K562 (cell line): ENCODE results near the gene PKD1. TPM values are rescaled to one million over a fixed set of nuclear protein-coding genes. Genes with fewer than 3 reads are reported as not detected.

ENCODE experiments used
- ATF4 ChIP-seq: fragments of 450-650 bp; formaldehyde crosslinking; IDR thresholded peaks from 2 replicates; pipeline ENCODE4 v1.4.0; 2022; ENCODE audit warnings: mild to moderate bottlenecking, moderate library complexity
- CC2D1A ChIP-seq: fragments of 450-650 bp; IDR thresholded peaks from 2 replicates; pipeline ENCODE4 v1.6.1; 2017; ENCODE audit warnings: mild to moderate bottlenecking
- CXXC5 ChIP-seq: fragments of 250-450 bp; sonication (Bioruptor Pico); IDR thresholded peaks from 2 replicates; pipeline ENCODE4 v1.8.0; 2022; ENCODE audit warnings: inconsistent platforms, mild to moderate bottlenecking, moderate library complexity
- FOXK1 ChIP-seq: sonication (generic); formaldehyde crosslinking; IDR thresholded peaks from 2 replicates; pipeline ENCODE4 v1.8.0; 2022; ENCODE audit warnings: missing genetic modification reagents, mild to moderate bottlenecking, borderline replicate concordance
- GABPA ChIP-seq: fragments of 200-800 bp; sonication (Bioruptor generic); conservative IDR thresholded peaks from 2 replicates; pipeline ENCODE4 v1.6.1; 2016; ENCODE audit warnings: low read depth, missing genetic modification characterization, missing compliant biosample characterization
- HNRNPLL ChIP-seq: fragments of 200-400 bp; formaldehyde crosslinking; IDR thresholded peaks from 2 replicates; pipeline ENCODE4 v1.6.1; 2017; ENCODE audit warnings: low read length, low read depth, mild to moderate bottlenecking; ENCODE audit not compliant: poor library complexity, severe bottlenecking
- MAZ ChIP-seq, 2 experiments: fragments of 450-650 bp in 1 of 2; sonication (generic) in 1 of 2; formaldehyde crosslinking; IDR thresholded peaks in 1 of 2; conservative IDR thresholded peaks in 1 of 2; 2 replicates each; pipeline versions ENCODE4 v1.4.0 to v1.5.0; 2020; ENCODE audit warnings: mild to moderate bottlenecking in 1 of 2, missing genetic modification reagents in 1 of 2
- MCM2 ChIP-seq: fragments of 450-650 bp; IDR thresholded peaks from 2 replicates; pipeline ENCODE4 v1.6.1; 2017; ENCODE audit warnings: low read depth, mild to moderate bottlenecking
- MEF2A ChIP-seq: IDR thresholded peaks from 2 replicates; pipeline ENCODE4 v1.6.1; 2011; ENCODE audit warnings: low read depth, mild to moderate bottlenecking, low read length, moderate library complexity; ENCODE audit not compliant: control insufficient read depth
- NFRKB ChIP-seq: fragments of 450-650 bp; IDR thresholded peaks from 2 replicates; pipeline ENCODE4 v1.6.1; 2016; ENCODE audit warnings: low read depth
- NRF1 ChIP-seq, 2 experiments: fragments of 450-650 bp; IDR thresholded peaks in 1 of 2; conservative IDR thresholded peaks in 1 of 2; 2 replicates each; pipeline ENCODE4 v1.6.1; 2014; ENCODE audit warnings: mild to moderate bottlenecking in 2 of 2
- POLR2B ChIP-seq: fragments of 450-650 bp; IDR thresholded peaks from 2 replicates; pipeline ENCODE4 v1.6.1; 2018; ENCODE audit warnings: low read depth; ENCODE audit not compliant: partially characterized antibody
- SMAD3 ChIP-seq: fragments of 450-650 bp; formaldehyde crosslinking; conservative IDR thresholded peaks from 2 replicates; pipeline ENCODE4 v1.4.0; 2020; ENCODE audit warnings: mild to moderate bottlenecking
- SP1 ChIP-seq: sonication (generic); formaldehyde crosslinking; IDR thresholded peaks from 2 replicates; pipeline ENCODE4 v1.8.1; 2022; ENCODE audit warnings: mild to moderate bottlenecking, missing genetic modification reagents
- SRSF3 ChIP-seq: fragments of 200-400 bp; formaldehyde crosslinking; IDR thresholded peaks from 2 replicates; pipeline ENCODE4 v1.6.1; 2016; ENCODE audit warnings: mild to moderate bottlenecking, low read length, moderate library complexity; ENCODE audit not compliant: insufficient read depth
- SRSF7 ChIP-seq: fragments of 200-400 bp; formaldehyde crosslinking; optimal IDR thresholded peaks from 2 replicates; pipeline ENCODE3; 2017; ENCODE audit warnings: mild to moderate bottlenecking, low read depth, low read length
- TCF15 ChIP-seq: fragments of 250-450 bp; sonication (Bioruptor Pico); IDR thresholded peaks from 2 replicates; pipeline ENCODE4 v1.8.0; 2022; ENCODE audit warnings: moderate library complexity, mild to moderate bottlenecking, inconsistent platforms
- TCF7 ChIP-seq: sonication (generic); IDR thresholded peaks from 2 replicates; pipeline ENCODE4 v1.6.1; 2016; ENCODE audit warnings: antibody characterized with exemption, borderline replicate concordance
- U2AF1 ChIP-seq: fragments of 200-400 bp; formaldehyde crosslinking; optimal IDR thresholded peaks from 2 replicates; pipeline ENCODE3; 2017; ENCODE audit warnings: mild to moderate bottlenecking, low read depth, low read length, moderate library complexity
- XRCC3 ChIP-seq: fragments of 450-650 bp; IDR thresholded peaks from 2 replicates; pipeline ENCODE4 v1.6.1; 2017; ENCODE audit warnings: mild to moderate bottlenecking, moderate library complexity
- ZNF347 ChIP-seq: fragments of 450-650 bp; formaldehyde crosslinking; IDR thresholded peaks from 2 replicates; pipeline ENCODE4 v1.4.0; 2020; ENCODE audit warnings: low read depth, mild to moderate bottlenecking, moderate library complexity
- ZNF57 ChIP-seq: fragments of 450-650 bp; formaldehyde crosslinking; IDR thresholded peaks from 2 replicates; pipeline ENCODE4 v1.4.0; 2020; ENCODE audit warnings: mild to moderate bottlenecking, moderate library complexity
- ZNF830 ChIP-seq: fragments of 250-450 bp; sonication (Bioruptor Pico); IDR thresholded peaks from 2 replicates; pipeline ENCODE4 v1.5.0; 2021; ENCODE audit warnings: mild to moderate bottlenecking
- polyA plus RNA-seq, 8 experiments: library from polyadenylated mRNA; depleted of rRNA in 4 of 8; stranded (reverse) in 5 of 8; unstranded in 3 of 8; fragments of >200 nt; fragmentation: Nextera tagmentation in 2 of 8; fragmentation: Illumina TruSeq in 1 of 8; extraction: Ambion mirVana in 2 of 8; extraction: Trizol in 1 of 8; gene quantifications; 2 replicates each; pipeline versions ENCODE4 v1.2.1 to v1.2.3, GENCODE V29; 2011 to 2014; ENCODE audit warnings: inconsistent platforms in 1 of 8, missing spikeins in 1 of 8
- total RNA-seq, 7 experiments: library from RNA; depleted of rRNA in 6 of 7; stranded (reverse); fragments of >200 nt in 6 of 7; fragmentation: Illumina TruSeq in 2 of 7; extraction: Trizol in 2 of 7; gene quantifications; 2 replicates each; pipeline versions ENCODE4 v1.2.1 to v1.2.3, GENCODE V29; 2011 to 2021; ENCODE audit warnings: low replicate concordance in 1 of 7
- TF ChIP-seq, protein P1 (sequence below): fragments of 250-450 bp; sonication (Bioruptor Pico); IDR thresholded peaks from 2 replicates; pipeline ENCODE4 v1.5.0; 2022; ENCODE audit warnings: mild to moderate bottlenecking
- TF ChIP-seq, protein P2 (sequence below): sonication (generic); formaldehyde crosslinking; IDR thresholded peaks from 2 replicates; pipeline ENCODE4 v1.8.0; 2022; ENCODE audit warnings: missing genetic modification reagents, mild to moderate bottlenecking, borderline replicate concordance

PKD1 gene
- total and polyA plus RNA-seq, 9 of the 15 experiments (the other 6 are each of a cell fraction or from before 2014, with no cell fraction given): 0.23 to 93.5 (median 12.6) TPM

GRCh38 chr16:2152695-2153506 is 17.2 kb upstream of the PKD1 start (continued):
- TF ChIP-seq, protein P1, sequence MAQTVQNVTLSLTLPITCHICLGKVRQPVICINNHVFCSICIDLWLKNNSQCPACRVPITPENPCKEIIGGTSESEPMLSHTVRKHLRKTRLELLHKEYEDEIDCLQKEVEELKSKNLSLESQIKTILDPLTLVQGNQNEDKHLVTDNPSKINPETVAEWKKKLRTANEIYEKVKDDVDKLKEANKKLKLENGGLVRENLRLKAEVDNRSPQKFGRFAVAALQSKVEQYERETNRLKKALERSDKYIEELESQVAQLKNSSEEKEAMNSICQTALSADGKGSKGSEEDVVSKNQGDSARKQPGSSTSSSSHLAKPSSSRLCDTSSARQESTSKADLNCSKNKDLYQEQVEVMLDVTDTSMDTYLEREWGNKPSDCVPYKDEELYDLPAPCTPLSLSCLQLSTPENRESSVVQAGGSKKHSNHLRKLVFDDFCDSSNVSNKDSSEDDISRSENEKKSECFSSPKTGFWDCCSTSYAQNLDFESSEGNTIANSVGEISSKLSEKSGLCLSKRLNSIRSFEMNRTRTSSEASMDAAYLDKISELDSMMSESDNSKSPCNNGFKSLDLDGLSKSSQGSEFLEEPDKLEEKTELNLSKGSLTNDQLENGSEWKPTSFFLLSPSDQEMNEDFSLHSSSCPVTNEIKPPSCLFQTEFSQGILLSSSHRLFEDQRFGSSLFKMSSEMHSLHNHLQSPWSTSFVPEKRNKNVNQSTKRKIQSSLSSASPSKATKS: 0 out of 2 replicates have a peak, but pooled peaks have one; percentile 5
- TF ChIP-seq MCM2 (no peak), NRF1 (conservative IDR thresholded peaks at IDR 0.05 in 1 of 2, IDR thresholded peaks at IDR 0.05 in 1 of 2) (no peak), ATF4 (CRISPR knock-in tag) (no peak), MAZ (CRISPR knock-in tag; conservative IDR thresholded peaks at IDR 0.05 in 1 of 2, IDR thresholded peaks at IDR 0.05 in 1 of 2) (no peak), CXXC5 (CRISPR knock-in tag) (peak; percentile 25; the same call in 1 of the 2 replicates), SRSF7 (no peak), SP1 (CRISPR knock-in tag) (peak; percentile 21; the same call in 1 of the 2 replicates), ZNF347 (CRISPR knock-in tag) (0 out of 2 replicates have a peak, but pooled peaks have one; percentile 28), GABPA (tag) (no peak; the same call in 1 of the 2 replicates), NFRKB (no peak), TCF15 (CRISPR knock-in tag) (no peak), U2AF1 (no peak), SRSF3 (no peak), XRCC3 (no peak), ZNF830 (no peak), CC2D1A (no peak), MEF2A (no peak), TCF7 (no peak), ZNF57 (CRISPR knock-in tag) (0 out of 2 replicates have a peak, but pooled peaks have one; percentile 46), FOXK1 (CRISPR knock-in tag) (no peak; the same call in 1 of the 2 replicates), SMAD3 (CRISPR knock-in tag) (no peak), HNRNPLL (no peak), POLR2B (peak; percentile 54)
- TF ChIP-seq, protein P2, sequence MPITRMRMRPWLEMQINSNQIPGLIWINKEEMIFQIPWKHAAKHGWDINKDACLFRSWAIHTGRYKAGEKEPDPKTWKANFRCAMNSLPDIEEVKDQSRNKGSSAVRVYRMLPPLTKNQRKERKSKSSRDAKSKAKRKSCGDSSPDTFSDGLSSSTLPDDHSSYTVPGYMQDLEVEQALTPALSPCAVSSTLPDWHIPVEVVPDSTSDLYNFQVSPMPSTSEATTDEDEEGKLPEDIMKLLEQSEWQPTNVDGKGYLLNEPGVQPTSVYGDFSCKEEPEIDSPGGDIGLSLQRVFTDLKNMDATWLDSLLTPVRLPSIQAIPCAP (CRISPR knock-in tag): no peak
